ENCODE data around the gene PLA2G6. TPM values are rescaled to one million over a fixed set of nuclear protein-coding genes. Genes with fewer than 3 reads are reported as not detected.

Gene PLA2G6
- total RNA-seq, 1 donor from 2014 or later: 22.5 TPM

DNA sequence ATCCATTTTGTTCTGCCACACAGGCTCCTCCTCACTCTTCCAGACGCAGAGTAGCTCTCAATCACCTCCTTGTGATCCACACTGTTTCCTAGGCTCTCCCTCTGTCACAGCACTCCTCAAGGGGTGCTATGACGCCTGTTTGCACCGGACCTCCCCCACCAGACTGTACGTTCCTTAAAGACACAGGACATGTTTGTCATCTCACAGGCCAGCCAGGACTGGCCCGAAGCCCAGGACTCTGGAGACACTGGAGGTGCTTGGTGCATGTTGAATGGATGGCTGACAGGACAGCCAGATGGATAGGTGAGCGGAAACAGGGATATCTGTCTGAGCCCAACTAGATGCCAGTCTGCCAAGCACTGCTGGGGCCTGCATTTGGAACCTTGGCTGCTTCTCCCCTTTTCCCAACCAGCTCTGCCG, 13.6 kb downstream of the PLA2G6 start:
- H3K9me3 Mint-ChIP-seq (ENCODE audit: unreplicated experiment): no peaks in the 10 kb centered on the region
- H3K4me3 Mint-ChIP-seq (ENCODE audit: unreplicated experiment): no peak overlapping the region
- TF ChIP-seq, protein P1, sequence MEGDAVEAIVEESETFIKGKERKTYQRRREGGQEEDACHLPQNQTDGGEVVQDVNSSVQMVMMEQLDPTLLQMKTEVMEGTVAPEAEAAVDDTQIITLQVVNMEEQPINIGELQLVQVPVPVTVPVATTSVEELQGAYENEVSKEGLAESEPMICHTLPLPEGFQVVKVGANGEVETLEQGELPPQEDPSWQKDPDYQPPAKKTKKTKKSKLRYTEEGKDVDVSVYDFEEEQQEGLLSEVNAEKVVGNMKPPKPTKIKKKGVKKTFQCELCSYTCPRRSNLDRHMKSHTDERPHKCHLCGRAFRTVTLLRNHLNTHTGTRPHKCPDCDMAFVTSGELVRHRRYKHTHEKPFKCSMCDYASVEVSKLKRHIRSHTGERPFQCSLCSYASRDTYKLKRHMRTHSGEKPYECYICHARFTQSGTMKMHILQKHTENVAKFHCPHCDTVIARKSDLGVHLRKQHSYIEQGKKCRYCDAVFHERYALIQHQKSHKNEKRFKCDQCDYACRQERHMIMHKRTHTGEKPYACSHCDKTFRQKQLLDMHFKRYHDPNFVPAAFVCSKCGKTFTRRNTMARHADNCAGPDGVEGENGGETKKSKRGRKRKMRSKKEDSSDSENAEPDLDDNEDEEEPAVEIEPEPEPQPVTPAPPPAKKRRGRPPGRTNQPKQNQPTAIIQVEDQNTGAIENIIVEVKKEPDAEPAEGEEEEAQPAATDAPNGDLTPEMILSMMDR (IDR thresholded peaks at IDR 0.05; ENCODE audit: unreplicated experiment): no peak
- peaks cover 7% of the 10 kb centered on the region for H3K36me3 Mint-ChIP-seq (ENCODE audit: low read depth, unreplicated experiment)
- no peak overlapping the region for H3K27ac Mint-ChIP-seq (ENCODE audit: unreplicated experiment)
- H3K4me1 Mint-ChIP-seq (ENCODE audit: unreplicated experiment): peaks cover 14% of the 10 kb centered on the region
- DNase-seq (ENCODE audit: low spot score): no peak
- H3K27me3 Mint-ChIP-seq (ENCODE audit: unreplicated experiment): peaks cover 13% of the 10 kb centered on the region

DNA sequence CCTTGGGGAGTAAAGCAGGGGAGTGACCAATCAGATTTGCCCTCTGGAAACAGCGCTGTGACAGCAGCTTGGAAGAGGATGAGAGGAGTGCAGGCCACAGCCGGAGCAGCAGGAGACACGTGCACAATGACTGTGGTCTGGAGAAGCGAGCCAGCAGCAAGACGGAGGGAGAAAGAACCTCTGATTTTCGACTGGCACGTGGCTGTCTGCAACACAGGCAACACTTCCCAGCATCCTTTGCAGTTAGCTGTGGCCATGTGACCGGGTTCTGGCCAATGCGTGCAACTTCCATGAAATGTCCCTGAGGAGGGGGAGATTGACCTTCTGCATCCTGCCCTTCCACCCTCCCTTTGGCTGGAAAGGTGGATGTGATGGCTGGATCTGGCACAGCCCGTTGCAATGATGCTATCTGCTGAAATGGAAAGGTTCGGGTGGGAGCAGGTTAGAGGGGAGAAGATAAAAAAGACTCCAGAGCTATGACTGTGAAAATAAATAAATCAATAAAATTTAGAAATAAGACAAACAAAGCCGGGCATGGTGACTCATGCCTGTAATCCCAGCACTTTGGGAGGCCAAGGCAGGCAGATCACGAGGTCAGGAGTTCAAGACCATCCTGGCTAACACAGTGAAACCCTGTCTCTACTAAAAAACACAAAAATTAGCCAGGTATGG, 15.6 kb downstream of the PLA2G6 start:
- Mint-ChIP-seq H3K4me1 (ENCODE audit: unreplicated experiment) (peaks cover 3% of the 10 kb centered on the region), H3K4me3 (ENCODE audit: unreplicated experiment) (no peak overlapping the region), H3K27ac (ENCODE audit: unreplicated experiment) (no peak overlapping the region), H3K9me3 (ENCODE audit: unreplicated experiment) (no peaks in the 10 kb centered on the region), H3K27me3 (ENCODE audit: unreplicated experiment) (peaks cover 12% of the 10 kb centered on the region), H3K36me3 (ENCODE audit: low read depth, unreplicated experiment) (peaks cover 13% of the 10 kb centered on the region)
- TF ChIP-seq, protein P1 (IDR thresholded peaks at IDR 0.05; ENCODE audit: unreplicated experiment): no peak
- DNase-seq (ENCODE audit: low spot score): no peak

DNA sequence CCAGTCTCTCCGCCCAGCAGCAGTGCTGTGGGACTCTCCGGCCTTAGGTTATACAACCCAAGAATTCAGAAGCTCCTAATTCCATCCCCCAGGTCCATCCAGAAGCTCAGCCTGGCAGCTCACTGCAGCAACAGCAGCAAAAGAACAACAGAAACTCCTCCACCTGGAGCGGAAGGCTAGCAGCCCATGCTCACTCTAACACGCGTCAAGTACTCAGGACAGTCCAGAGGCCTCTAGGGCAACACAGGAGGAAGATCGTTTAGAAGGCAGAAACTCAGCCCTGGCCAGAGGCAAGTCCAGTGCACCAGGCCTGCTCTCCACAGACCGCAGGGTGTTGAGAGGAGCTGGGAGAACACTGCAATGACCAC, 17.1 kb downstream of the PLA2G6 start:
- Mint-ChIP-seq H3K27ac (ENCODE audit: unreplicated experiment) (no peak overlapping the region), H3K27me3 (ENCODE audit: unreplicated experiment) (peaks cover 12% of the 10 kb centered on the region), H3K4me3 (ENCODE audit: unreplicated experiment) (no peak overlapping the region), H3K4me1 (ENCODE audit: unreplicated experiment) (peaks cover 8% of the 10 kb centered on the region), H3K36me3 (ENCODE audit: low read depth, unreplicated experiment) (peaks cover 13% of the 10 kb centered on the region), H3K9me3 (ENCODE audit: unreplicated experiment) (no peaks in the 10 kb centered on the region)
- no peak for DNase-seq (ENCODE audit: low spot score)
- TF ChIP-seq, protein P1 (IDR thresholded peaks at IDR 0.05; ENCODE audit: unreplicated experiment): no peak

DNA sequence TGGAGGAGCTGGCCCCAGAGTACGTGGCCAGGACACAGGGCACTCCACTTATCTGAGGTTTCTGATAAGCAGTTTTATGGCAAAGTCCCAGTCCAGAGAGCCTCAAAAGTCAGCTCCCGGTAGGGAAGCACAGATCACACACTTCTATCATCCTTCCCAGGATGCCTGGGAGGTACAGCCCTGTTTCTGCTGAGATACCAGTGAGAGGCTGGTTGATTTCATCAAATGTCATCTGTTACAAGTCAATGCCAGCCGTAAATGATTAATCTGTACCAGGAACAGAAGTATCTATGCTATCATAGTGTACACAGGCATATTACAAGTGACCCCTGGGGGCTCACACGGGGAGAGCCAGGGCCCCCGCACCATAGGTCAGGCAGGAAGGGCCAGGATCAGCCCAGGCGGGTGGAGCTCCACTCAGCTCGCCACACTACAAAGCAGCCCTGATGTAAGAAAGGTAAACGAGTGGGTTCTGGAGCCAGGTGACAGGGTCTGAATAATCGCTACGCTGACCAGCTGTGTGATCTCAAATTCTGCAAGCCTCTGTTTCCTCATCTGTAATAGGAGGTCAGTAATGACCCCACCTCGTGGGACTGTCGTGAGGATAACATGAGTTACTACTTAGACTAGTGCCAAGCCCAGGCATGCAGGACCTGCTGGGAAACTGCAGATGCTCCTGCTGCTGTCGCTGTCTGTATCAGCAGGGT, 17.6 kb downstream of the PLA2G6 start:
- no peak overlapping the region for H3K27ac Mint-ChIP-seq (ENCODE audit: unreplicated experiment)
- TF ChIP-seq, protein P1 (IDR thresholded peaks at IDR 0.05; ENCODE audit: unreplicated experiment): no peak
- peaks cover 13% of the 10 kb centered on the region for H3K36me3 Mint-ChIP-seq (ENCODE audit: low read depth, unreplicated experiment)

More for the DNA sequence above, 17.6 kb downstream of the PLA2G6 start:
- Mint-ChIP-seq H3K27me3 (ENCODE audit: unreplicated experiment) (peaks cover 12% of the 10 kb centered on the region), H3K4me3 (ENCODE audit: unreplicated experiment) (no peak overlapping the region), H3K4me1 (ENCODE audit: unreplicated experiment) (peaks cover 9% of the 10 kb centered on the region), H3K9me3 (ENCODE audit: unreplicated experiment) (no peaks in the 10 kb centered on the region)
- DNase-seq (ENCODE audit: low spot score): no peak
